K562 (cell line): ENCODE results near the gene HMGN5. TPM values are rescaled to one million over a fixed set of nuclear protein-coding genes. Genes with fewer than 3 reads are reported as not detected.
A peak's percentile ranks its signal among the peaks of the same experiment; 100 is the strongest.

Source experiments
- C11orf30 ChIP-seq: fragments of 450-650 bp; IDR thresholded peaks from 2 replicates; pipeline ENCODE4 v1.6.1; 2016; ENCODE audit warnings: low read depth, mild to moderate bottlenecking
- ELF1 ChIP-seq: fragments of 200-800 bp; sonication (Bioruptor generic); IDR thresholded peaks from 2 replicates; pipeline ENCODE4 v1.6.1; 2016; ENCODE audit warnings: missing genetic modification characterization, missing compliant biosample characterization
- FOS ChIP-seq: IDR thresholded peaks from 3 replicates; pipeline ENCODE4 v1.6.1; 2011; ENCODE audit not compliant: insufficient read length; ENCODE audit errors: extremely low read depth
- MAFF ChIP-seq: IDR thresholded peaks from 2 replicates; pipeline ENCODE4 v1.6.1; 2012; ENCODE audit warnings: low read length, improper control_type of control experiment
- MAFK ChIP-seq: IDR thresholded peaks from 2 replicates; pipeline ENCODE4 v1.6.1; 2011; ENCODE audit warnings: low read length, improper control_type of control experiment
- NFYB ChIP-seq: IDR thresholded peaks from 2 replicates; pipeline ENCODE4 v1.6.1; 2011; ENCODE audit warnings: mild to moderate bottlenecking, moderate library complexity; ENCODE audit not compliant: insufficient read length; ENCODE audit errors: extremely low read depth
- POLR2A ChIP-seq: fragments of 450-650 bp; conservative IDR thresholded peaks from 2 replicates; pipeline ENCODE4 v1.6.1; 2016
- POLR2G ChIP-seq: fragments of 200-400 bp; formaldehyde crosslinking; IDR thresholded peaks from 2 replicates; pipeline ENCODE4 v1.6.1; 2017; ENCODE audit warnings: low read depth, mild to moderate bottlenecking, antibody characterized with exemption, low read length, moderate library complexity
- RBM25 ChIP-seq: fragments of 200-400 bp; formaldehyde crosslinking; IDR thresholded peaks from 2 replicates; pipeline ENCODE4 v1.6.1; 2018; ENCODE audit warnings: low read length, low read depth, moderate library complexity; ENCODE audit not compliant: severe bottlenecking
- TAF9B ChIP-seq: fragments of 450-650 bp; IDR thresholded peaks from 2 replicates; pipeline ENCODE4 v1.6.1; 2018; ENCODE audit warnings: mild to moderate bottlenecking; ENCODE audit not compliant: partially characterized antibody
- YY1 ChIP-seq, 3 experiments: IDR thresholded peaks; 2 replicates each; pipeline ENCODE4 v1.6.1; 2011; ENCODE audit warnings: low read length in 2 of 3, mild to moderate bottlenecking in 2 of 3, moderate library complexity in 2 of 3, borderline replicate concordance in 1 of 3, control low read depth in 1 of 3, low read depth in 1 of 3; ENCODE audit not compliant: insufficient read depth in 3 of 3, insufficient replicate concordance in 2 of 3, control insufficient read depth in 1 of 3, insufficient read length in 1 of 3; ENCODE audit errors: extremely low read depth in 1 of 3
- ZNF316 ChIP-seq: fragments of 450-650 bp; IDR thresholded peaks from 2 replicates; pipeline ENCODE4 v1.6.1; 2016
- ZNF384 ChIP-seq: IDR thresholded peaks from 2 replicates; pipeline ENCODE4 v1.6.1; 2012; ENCODE audit warnings: low read depth, low read length, improper control_type of control experiment
- polyA plus RNA-seq, 8 experiments: library from polyadenylated mRNA; depleted of rRNA in 4 of 8; stranded (reverse) in 5 of 8; unstranded in 3 of 8; fragments of >200 nt; fragmentation: Nextera tagmentation in 2 of 8; fragmentation: Illumina TruSeq in 1 of 8; extraction: Ambion mirVana in 2 of 8; extraction: Trizol in 1 of 8; gene quantifications; 2 replicates each; pipeline versions ENCODE4 v1.2.1 to v1.2.3, GENCODE V29; 2011 to 2014; ENCODE audit warnings: inconsistent platforms in 1 of 8, missing spikeins in 1 of 8
- total RNA-seq, 7 experiments: library from RNA; depleted of rRNA in 6 of 7; stranded (reverse); fragments of >200 nt in 6 of 7; fragmentation: Illumina TruSeq in 2 of 7; extraction: Trizol in 2 of 7; gene quantifications; 2 replicates each; pipeline versions ENCODE4 v1.2.1 to v1.2.3, GENCODE V29; 2011 to 2021; ENCODE audit warnings: low replicate concordance in 1 of 7
- TF ChIP-seq, protein P1 (sequence below): sonication (generic); formaldehyde crosslinking; IDR thresholded peaks from 2 replicates; pipeline ENCODE4 v1.8.1; 2023; ENCODE audit warnings: mild to moderate bottlenecking, missing genetic modification reagents, moderate library complexity
- TF ChIP-seq, protein P2 (sequence below): fragments of 450-650 bp; IDR thresholded peaks from 2 replicates; pipeline ENCODE4 v1.6.1; 2016; ENCODE audit warnings: mild to moderate bottlenecking, moderate library complexity

The HMGN5 gene
- total and polyA plus RNA-seq, 9 of the 15 experiments (the other 6 are each of a cell fraction or from before 2014, with no cell fraction given), result 2.5 to 56.1 (median 7.0) TPM

DNA sequence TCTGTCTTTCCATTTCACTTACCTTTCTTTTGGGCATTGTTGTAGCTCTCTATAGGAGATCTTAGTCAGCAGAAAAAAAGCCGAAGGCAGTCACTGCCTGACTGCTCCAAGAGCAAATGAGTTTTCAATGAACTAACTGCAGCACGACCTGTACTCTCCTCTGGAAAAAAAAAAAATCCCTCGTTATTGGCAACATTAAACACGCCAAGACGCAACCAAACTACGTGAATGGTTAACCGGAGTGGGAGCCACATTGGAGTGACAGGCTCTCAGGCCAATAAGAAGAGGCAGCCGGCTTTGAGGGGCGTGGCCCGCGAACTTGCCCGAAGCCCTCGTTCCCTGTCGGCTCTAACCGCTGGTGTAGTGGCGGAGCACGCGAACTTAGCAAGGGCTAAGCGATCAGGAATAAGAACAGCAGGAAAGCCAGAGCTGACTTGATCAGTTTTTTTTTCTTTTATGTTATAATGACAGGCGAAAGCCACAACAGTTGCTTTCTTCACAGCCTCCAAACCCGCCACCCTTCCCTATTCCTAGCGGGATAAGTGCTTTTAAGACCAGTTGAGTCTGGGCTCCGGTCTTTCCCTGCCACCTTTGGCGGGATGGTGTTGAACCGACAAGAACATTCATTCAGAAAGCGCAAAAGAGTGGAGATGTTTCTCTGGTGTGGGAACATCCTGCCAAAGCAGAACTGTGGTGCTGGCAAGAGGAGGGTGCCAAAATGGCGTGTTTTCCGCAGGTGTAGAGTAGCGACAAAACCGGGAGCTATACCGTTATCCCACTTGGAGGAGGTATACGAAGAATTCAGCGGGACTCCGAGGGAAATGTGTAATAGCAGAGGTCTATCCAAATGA is 80.0 kb downstream of the HMGN5 start (continued):
- peak; percentile 82 for TF ChIP-seq C11orf30
- peak; percentile 57 for TF ChIP-seq MAFK
- TF ChIP-seq MAFF, result peak; percentile 63; the same call in 1 of the 2 replicates
- peak; percentile 67 for TF ChIP-seq RBM25
- TF ChIP-seq NFYB, result peak; percentile 86
- TF ChIP-seq, protein P1, sequence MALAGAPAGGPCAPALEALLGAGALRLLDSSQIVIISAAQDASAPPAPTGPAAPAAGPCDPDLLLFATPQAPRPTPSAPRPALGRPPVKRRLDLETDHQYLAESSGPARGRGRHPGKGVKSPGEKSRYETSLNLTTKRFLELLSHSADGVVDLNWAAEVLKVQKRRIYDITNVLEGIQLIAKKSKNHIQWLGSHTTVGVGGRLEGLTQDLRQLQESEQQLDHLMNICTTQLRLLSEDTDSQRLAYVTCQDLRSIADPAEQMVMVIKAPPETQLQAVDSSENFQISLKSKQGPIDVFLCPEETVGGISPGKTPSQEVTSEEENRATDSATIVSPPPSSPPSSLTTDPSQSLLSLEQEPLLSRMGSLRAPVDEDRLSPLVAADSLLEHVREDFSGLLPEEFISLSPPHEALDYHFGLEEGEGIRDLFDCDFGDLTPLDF (CRISPR knock-in tag), result no peak
- TF ChIP-seq FOS, result peak; percentile 75
- TF ChIP-seq POLR2G, result 0 out of 2 replicates have a peak, but pooled peaks have one; percentile 30
- TF ChIP-seq YY1 (IDR thresholded peaks at IDR 0.05; ENCODE audit: borderline replicate concordance in 1 of 3, control insufficient read depth in 1 of 3, extremely low read depth in 1 of 3, insufficient read depth in 3 of 3, insufficient read length in 1 of 3, insufficient replicate concordance in 2 of 3, low read depth in 1 of 3, low read length in 2 of 3), result peak in 1 of 3 experiments; percentile 40
- peak; percentile 89 for TF ChIP-seq ZNF384
- TF ChIP-seq ZNF316, result peak; percentile 92
- TF ChIP-seq POLR2A, result peak; percentile 69
- TF ChIP-seq TAF9B, result peak; percentile 19
- TF ChIP-seq, protein P2, sequence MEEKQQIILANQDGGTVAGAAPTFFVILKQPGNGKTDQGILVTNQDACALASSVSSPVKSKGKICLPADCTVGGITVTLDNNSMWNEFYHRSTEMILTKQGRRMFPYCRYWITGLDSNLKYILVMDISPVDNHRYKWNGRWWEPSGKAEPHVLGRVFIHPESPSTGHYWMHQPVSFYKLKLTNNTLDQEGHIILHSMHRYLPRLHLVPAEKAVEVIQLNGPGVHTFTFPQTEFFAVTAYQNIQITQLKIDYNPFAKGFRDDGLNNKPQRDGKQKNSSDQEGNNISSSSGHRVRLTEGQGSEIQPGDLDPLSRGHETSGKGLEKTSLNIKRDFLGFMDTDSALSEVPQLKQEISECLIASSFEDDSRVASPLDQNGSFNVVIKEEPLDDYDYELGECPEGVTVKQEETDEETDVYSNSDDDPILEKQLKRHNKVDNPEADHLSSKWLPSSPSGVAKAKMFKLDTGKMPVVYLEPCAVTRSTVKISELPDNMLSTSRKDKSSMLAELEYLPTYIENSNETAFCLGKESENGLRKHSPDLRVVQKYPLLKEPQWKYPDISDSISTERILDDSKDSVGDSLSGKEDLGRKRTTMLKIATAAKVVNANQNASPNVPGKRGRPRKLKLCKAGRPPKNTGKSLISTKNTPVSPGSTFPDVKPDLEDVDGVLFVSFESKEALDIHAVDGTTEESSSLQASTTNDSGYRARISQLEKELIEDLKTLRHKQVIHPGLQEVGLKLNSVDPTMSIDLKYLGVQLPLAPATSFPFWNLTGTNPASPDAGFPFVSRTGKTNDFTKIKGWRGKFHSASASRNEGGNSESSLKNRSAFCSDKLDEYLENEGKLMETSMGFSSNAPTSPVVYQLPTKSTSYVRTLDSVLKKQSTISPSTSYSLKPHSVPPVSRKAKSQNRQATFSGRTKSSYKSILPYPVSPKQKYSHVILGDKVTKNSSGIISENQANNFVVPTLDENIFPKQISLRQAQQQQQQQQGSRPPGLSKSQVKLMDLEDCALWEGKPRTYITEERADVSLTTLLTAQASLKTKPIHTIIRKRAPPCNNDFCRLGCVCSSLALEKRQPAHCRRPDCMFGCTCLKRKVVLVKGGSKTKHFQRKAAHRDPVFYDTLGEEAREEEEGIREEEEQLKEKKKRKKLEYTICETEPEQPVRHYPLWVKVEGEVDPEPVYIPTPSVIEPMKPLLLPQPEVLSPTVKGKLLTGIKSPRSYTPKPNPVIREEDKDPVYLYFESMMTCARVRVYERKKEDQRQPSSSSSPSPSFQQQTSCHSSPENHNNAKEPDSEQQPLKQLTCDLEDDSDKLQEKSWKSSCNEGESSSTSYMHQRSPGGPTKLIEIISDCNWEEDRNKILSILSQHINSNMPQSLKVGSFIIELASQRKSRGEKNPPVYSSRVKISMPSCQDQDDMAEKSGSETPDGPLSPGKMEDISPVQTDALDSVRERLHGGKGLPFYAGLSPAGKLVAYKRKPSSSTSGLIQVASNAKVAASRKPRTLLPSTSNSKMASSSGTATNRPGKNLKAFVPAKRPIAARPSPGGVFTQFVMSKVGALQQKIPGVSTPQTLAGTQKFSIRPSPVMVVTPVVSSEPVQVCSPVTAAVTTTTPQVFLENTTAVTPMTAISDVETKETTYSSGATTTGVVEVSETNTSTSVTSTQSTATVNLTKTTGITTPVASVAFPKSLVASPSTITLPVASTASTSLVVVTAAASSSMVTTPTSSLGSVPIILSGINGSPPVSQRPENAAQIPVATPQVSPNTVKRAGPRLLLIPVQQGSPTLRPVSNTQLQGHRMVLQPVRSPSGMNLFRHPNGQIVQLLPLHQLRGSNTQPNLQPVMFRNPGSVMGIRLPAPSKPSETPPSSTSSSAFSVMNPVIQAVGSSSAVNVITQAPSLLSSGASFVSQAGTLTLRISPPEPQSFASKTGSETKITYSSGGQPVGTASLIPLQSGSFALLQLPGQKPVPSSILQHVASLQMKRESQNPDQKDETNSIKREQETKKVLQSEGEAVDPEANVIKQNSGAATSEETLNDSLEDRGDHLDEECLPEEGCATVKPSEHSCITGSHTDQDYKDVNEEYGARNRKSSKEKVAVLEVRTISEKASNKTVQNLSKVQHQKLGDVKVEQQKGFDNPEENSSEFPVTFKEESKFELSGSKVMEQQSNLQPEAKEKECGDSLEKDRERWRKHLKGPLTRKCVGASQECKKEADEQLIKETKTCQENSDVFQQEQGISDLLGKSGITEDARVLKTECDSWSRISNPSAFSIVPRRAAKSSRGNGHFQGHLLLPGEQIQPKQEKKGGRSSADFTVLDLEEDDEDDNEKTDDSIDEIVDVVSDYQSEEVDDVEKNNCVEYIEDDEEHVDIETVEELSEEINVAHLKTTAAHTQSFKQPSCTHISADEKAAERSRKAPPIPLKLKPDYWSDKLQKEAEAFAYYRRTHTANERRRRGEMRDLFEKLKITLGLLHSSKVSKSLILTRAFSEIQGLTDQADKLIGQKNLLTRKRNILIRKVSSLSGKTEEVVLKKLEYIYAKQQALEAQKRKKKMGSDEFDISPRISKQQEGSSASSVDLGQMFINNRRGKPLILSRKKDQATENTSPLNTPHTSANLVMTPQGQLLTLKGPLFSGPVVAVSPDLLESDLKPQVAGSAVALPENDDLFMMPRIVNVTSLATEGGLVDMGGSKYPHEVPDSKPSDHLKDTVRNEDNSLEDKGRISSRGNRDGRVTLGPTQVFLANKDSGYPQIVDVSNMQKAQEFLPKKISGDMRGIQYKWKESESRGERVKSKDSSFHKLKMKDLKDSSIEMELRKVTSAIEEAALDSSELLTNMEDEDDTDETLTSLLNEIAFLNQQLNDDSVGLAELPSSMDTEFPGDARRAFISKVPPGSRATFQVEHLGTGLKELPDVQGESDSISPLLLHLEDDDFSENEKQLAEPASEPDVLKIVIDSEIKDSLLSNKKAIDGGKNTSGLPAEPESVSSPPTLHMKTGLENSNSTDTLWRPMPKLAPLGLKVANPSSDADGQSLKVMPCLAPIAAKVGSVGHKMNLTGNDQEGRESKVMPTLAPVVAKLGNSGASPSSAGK, result 0 out of 2 replicates have a peak, but pooled peaks have one; percentile 34
- TF ChIP-seq ELF1, result no peak
